GM18499 (cell line): ENCODE results near the gene SCARF2.
"Not testable (repeated sequence)": the region's sequence is repeated elsewhere in the genome, so short reads cannot be mapped to it uniquely, and the experiment has no call there.

ENCODE experiments used
- ATAC-seq: cut with Tn5 transposase; IDR thresholded peaks from one replicate; pipeline ENCODE4 v1.9.1; 2021; ENCODE audit warnings: moderate number of reproducible peaks; ENCODE audit not compliant: insufficient read depth, unreplicated experiment

SCARF2 gene

DNA sequence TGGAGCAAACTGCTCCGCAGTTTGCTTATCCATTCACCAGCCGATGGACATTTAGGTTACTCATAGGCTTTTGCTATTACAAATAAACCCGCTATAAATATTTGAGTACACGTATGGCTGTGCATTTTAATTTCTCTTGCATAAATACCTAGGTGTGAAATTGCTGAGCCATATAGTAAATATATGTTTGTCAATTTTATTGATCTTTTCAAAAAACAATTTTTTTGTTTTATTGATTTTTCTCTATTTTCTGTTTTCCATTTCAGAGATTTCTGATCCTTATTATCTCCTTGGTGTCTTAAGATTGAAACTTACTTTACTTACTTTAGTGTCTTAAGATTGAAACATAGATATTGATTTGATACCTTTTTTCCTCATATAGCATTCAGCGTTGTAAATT, 39.2 kb downstream of the SCARF2 start:
- no peak for ATAC-seq

DNA sequence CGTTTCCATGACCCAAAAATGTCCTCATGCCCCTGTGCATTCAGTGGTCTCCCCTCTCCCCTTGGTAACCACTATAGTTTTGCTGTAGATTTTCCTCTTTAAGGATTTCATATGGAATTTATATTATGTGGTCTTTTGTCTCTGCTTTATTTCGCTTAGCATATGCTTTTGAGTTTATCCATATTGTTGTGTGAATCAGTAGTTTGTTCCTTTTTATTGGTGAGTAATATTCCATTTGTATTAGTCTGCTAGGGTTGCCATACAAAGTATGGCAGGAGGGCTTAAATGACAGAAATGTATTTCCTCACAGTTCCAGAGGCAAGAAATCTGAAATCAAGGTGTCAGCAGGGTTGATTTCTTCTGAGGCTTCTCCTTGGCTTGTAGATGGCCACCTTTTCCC, 40.1 kb downstream of the SCARF2 start:
- ATAC-seq, result no peak

DNA sequence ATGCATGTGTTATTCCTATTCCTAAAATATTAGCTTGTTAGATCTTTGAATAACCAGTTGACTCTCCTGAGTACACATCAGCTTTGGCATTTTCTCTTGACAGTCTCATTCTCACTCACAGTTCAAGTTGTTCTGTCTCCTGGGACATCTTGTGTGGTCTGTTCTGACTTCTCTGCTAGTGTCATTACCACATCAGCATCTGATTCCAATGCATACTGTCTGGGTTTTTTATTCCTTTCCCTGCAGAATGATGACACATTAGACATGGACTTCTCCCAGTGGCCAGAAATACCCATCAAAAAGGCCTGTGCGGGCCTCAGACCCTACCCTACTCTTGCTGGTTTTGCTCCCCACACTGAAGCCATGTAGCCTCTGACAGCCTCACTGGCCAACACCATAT, 41.0 kb downstream of the SCARF2 start:
- ATAC-seq, result no peak

DNA sequence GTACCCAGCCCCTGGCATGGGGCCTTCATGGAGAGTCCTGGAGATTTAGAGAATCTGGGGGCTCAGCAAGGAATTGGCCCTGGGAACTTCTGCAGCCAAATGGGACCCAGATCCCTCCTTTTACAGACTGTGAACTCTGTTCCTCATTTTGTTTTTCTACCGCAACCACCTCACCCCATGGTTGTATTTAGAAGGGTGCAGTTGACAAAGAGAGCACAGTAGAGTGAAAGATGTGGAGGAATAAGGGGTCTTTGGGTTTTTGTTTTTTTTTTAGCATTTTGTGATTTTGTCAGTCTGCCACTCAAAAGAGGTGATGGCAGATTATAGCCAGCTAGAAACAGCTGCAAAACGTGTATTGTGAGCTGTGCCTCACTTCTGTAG, 41.7 kb downstream of the SCARF2 start:
- no peak for ATAC-seq

DNA sequence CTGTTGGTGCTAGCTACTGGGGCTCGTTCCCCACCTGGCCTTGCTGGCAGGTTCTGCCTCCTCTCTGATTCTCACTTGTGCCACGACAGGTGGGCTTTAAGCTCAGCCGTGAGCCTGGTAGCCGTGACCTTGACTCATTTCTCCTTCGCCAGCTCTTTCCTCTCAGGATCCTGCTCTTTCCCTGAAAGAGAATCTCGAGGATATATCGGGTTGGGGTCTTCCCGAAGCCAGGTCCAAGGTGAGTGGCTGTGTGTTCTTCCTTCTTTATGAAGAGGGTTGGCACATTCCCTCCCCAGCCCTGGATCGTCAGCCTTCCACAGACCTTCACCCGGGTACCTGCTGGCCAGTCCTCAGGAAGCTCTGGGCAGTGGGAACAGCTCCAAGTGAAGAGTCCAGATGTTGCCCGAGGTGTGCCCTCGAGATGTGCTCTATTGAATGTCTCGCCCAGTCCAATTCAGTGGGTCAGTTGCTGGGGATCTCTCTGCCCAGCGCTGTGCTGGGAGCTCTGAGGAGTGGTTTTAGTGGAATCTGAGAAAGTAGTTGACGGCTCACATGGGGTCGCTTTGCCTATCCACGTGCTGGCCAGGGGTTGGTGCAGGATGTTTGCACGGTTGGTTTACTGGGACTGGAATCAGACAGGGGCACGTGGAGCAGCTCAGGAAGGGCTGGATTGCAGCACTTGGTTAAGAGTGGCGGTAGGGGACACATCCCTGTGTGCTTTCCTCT, 42.3 kb downstream of the SCARF2 start:
- ATAC-seq, result no peak

DNA sequence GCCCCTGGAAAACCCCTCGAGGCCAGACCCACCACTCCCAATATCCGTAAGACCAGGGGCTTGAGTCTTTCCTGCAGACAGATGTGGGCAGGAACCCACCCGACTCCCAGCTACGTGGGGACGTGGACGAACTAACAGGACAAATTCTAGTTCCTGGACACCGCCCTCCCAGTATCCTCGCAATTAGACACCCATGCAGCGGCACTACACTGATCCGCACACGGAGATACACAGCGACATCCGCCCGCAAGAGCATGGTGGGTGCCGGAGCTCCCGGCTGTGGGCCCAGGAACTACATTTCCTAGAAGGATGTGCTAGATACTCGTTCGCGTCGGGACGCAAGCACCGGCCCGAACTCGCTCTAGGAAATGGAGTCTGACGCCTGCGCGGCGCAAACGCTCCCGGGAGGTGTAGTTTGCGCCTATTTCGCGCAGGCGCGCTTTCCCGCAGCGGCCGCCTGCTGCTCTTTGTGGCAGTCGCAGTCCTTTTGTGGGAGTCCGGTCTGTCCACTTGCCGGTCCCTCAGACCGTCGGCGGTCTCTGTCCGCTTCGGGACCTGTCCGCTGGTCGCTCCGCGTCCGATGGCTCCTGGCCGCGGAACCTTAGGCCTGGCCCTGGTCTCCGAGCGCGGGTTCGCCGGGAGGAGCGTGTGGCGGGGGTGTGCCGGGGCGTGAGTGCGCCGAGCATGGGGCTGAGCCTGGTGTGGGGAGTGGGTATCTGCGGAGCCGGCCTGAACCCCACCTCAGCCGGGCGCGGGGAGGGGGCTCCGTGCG, 43.7 kb downstream of the SCARF2 start, which contains the start of gene ZNF74:
Gene ZNF74 (plus strand): TSS at position 447 of the 772 bp plus-strand sequence. CDS start 478 bp downstream, outside the sequence.
- ATAC-seq, result no peak

DNA sequence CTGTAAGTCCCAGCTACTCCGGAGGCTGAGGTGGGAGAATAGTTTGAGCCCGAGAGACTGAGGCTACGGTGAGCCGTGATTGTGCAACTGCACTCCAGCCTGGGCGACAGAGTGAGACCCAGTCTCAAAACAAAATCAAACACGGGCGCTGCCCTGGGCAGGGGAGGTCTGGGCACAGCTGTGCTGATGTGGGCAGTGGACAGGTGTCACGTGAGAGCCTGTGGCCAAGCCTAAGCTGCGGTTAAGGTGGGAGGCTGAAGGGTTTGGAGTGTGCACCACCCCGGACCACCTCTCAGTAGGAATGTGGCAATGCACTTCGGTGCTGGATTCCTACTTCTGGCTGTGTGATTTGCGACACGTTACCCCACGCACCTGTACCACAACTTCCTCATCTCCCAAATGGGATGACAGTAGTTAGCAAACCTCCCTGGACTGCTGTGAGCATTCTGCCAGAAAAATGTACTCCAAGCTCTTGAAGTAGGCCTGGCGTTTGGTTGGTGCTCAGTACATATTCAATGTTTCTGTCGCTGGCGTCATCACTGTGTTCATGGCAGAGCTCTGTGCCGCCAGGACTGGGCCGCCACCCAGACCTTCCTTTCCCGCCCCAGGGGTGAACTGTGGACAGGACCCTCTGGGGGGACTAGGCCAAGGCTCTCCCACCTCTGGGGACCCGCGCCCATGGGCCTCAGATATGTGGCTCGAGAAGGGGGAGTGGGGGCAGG, 44.5 kb downstream of the SCARF2 start:
- no peak for ATAC-seq

DNA sequence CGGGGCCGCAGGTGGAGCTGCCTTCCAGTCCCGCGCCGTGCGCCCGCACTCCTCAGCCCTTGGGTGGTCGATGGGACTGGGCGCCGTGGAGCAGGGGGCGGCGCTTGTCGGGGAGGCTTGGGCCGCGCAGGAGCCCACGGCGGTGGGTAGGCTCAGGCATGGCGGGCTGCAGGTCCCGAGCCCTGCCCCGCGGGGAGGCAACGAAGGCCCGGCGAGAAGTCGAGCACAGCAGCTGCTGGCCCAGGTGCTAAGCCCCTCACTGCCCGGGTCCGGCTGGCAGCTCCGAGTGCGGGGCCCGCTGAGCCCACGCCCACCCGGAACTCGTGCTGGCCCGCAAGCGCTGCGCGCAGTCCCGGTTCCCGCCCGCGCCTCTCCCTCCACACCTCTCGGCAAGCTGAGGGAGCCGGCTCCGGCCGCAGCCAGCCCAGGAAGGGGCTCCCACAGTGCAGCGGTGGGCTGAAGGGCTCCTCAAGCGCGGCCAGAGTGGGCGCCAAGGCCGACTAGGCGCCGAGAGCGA, 45.2 kb downstream of the SCARF2 start:
- ATAC-seq, result not testable (repeated sequence)

DNA sequence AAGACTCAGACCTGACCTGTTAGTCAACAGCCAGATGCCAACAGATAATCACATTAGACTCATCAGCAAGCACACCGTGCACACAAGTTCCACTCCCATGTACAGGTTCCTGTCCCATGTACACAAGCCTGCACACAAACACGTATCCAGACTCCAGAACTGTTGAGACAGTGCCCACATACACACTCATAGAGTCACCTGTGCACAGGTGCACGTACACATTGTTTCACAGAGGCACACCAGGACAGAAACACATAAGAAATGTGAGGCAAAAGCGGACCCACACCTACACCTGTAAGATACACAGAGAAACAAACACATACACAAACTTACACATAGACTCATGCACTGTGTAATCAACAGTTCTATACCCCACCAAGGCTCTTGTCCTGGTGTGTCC, 46.4 kb downstream of the SCARF2 start:
- no peak for ATAC-seq

DNA sequence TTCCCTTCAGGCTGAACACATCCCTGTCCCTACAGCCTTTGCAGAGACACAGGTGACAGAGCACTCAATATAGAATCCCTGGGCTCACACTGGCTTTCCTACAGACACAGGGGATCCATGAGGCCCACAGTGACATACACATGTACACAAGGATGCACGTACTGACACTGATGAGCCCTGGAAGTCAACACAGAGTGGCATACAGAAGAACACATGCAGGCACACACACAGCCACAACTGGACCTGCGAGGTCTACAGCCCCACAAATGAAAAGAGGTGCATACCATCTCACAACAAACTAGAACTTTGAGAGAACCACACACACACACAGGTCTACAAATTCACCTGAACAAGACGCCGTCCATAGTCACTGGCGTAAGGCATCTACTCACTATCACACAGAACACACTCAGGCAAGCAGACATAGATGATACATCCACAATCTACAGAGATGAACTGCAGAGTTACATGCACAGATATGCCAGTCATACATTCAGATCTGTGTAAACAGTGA, 47.2 kb downstream of the SCARF2 start:
- ATAC-seq, result no peak

DNA sequence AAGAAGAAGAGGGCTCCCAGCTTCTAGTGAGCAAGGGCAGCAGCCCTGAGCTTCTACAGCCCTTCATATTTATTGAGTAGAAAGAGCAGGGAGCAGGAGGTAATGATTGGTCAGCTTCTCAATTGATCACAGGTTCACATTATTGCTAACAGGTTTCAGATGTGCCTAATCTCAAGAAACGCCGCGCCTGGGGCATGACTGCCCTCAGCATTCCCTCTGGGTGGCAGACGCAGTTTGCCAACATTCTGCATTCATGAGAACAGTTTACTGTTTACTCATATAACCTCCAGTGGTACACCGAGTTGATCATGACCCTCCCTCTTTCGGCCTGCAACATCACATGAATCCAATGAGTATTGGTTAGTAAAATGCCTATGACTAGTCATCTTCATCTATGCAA, 48.3 kb downstream of the SCARF2 start:
- ATAC-seq, result no peak

DNA sequence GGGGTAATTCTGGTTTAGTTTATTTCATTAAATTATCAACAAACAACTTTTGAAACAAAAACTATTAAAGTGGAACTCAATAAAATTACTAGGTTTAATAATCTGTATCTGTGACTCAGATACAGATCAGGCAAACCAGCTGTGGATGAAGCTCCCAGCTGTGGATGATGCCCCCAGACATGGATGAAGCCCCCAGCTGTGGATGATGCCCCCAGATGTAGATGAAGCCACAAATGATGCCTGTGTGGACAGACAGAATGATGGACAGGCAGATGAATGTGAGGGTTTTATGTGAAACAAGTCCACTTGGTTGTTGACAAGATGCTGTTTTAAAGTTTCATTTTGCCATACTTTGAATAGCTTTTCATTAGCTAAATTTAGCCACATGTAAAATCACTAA, 49.4 kb downstream of the SCARF2 start:
- no peak for ATAC-seq

DNA sequence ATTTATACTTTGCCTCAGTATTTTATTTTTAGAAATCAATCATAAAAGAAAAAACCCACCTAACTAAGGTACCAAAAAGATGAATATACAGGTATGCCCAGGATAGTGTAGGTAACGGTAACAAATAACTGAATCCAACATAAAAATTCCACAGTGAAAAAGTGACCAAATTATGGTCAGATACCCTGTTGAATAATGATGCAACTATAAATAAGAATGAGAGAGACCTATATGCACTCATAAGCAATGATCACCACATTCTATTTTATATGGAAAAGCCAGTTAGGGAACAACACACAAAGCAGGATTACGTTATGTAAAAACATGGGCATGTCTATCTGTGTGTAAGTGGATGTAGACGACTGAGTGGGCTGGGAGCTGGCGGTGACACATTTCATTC, 50.7 kb downstream of the SCARF2 start:
- no peak for ATAC-seq

DNA sequence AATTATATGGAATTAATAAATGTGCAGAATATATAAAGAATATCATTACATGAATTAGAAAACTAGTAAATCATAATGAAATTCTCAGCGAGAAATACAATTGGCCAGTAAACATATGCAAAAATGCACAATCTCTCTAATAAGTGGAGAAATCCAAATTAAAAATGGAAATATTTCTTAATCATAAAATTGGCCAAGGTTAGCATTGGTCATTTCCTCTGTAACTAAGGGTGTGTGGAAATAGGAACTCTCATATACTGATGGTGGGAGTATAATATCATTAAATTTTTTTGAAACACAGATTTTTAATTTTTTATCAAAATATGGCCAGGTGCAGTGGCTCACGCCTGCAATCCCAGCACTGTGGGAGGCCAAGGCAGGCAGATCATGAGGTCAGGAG, 51.3 kb downstream of the SCARF2 start:
- ATAC-seq, result no peak

DNA sequence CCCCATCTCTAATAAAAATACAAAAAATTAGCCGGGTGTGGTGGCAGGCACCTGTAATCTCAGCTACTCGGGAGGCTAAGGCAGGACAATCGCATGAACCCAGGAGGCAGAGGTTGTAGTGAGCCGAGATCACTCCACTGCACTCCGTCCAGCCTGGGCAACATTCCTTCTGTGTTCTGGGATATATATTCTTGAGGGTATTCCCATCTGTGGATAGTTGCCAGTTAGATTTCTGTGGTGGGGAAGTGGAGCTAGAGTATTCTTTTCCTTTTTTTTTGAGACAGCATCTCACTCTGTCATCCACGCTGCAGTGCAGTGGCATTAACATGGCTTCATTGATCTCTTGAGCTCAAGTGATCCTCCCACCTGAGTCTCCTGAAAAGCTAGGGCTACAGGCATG, 52.8 kb downstream of the SCARF2 start:
- ATAC-seq, result no peak

DNA sequence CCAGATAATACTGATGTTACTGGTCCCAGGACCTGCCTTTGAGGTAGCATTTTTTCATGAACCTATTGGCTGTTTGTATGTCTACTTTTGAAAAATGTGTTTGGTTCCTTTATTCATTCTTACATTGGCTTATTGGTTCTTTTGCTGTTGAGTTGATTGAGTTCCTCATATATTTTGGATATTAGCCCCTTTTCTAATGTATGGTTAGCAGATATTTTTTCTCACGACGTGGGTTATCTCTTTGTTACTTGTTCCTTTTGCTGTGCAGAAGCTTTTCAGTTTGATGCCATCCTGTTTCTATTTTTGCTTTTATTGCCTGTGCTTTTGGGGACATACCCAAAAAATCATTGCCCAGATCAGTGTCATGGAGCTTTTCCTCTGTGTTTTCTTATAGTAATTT, 53.5 kb downstream of the SCARF2 start:
- no peak for ATAC-seq

DNA sequence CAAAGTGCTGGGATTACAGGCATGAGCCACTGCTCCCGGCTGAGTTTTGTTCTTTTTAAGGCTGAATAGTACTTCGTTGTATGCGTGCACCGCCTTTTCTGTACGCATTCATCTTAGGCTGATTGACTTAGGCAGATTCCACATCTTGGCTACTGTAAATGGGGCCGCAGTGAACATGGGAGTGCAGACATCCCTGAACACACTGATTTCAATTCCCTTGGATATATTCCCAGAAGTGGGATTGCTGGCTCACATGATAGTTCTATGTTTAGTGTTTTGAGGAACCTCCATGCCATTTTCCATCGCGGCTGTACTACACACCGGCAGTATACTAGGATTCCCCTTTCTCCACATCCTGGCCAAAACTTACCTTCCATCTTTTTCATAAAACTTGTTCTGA, 54.1 kb downstream of the SCARF2 start:
- ATAC-seq, result no peak

DNA sequence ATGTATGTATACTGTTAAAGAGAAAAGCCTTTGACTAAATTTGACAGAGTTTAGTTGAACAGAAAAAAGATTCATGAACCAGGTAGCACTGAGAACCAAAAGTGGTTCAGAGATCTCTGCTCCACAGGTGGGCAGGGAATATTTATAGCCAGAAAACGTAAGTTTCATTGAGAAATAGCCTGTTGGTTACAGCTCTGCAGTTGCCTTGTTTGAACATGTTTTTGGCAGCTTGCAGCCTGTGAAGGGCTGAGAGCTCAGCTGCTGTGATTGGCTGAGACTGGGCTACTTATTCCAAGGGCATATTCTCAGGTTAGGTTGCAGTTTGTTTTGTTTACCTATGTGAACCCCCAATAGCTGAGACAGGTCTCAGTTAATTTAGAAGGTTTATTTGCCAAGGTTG, 57.1 kb downstream of the SCARF2 start:
- ATAC-seq, result no peak

DNA sequence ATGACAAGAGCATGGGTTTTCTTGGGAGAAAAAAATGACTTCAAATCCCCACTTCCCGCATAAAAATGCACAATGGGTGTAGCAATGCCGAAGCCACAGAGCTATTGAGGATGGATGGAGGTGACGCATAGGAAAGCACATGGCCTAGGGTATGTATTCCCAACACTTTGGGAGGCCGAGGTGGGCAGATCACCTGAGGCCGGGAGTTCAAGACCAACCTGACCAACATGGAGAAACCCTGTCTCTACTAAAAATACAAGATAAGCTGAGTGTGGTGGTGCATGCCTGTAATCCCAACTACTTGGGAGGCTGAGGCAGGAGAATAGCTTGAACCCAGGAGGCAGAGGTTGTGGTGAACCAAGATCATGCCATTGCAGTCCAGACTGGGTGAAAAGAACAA, 58.9 kb downstream of the SCARF2 start:
- ATAC-seq, result not testable (repeated sequence)

DNA sequence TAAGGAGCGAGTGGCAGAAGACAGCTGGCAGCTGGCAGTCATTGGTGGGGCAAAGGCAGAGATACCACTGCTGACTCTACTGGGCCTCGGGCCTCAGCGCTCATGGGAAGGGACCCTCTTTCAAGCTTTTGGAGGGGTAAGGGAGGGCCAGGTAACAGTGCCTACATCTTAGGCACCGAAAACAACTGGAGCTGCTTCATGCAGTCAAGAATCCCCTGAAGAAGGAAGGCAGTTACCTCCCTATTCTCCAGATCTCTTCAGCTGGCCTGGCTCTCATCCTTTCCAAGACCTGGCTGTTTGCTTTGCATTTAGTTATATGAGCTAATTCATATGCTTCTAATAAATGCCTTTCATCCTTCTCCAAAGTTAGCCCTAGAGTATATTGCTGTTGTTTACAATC, 59.5 kb downstream of the SCARF2 start:
- no peak for ATAC-seq

DNA sequence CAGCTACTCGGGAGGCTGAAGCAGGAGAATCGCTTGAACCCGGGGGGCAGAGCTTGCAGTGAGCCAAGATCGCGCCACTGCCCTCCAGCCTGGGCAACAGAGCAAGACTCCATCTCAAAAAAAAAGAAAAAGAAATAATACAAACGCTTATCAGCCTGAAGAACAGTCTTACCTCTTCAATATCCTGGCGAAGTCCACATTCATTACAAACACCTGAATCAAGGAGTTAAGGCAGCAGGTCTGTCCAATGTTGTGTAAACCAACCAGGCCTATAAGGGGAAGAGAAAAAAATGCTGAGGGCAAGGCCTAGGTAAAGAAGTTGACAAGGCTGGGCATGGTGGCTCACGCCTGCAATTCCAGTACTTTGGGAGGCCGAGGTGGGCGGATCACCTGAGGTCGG, 60.6 kb downstream of the SCARF2 start:
- not testable (repeated sequence) for ATAC-seq
